Cardiac muscle cell (in vitro differentiated cells and primary cell): ENCODE data around the gene SLC19A1. TPM values are rescaled to one million over a fixed set of nuclear protein-coding genes. Genes with fewer than 3 reads are reported as not detected.

Experiments
- DNase-seq, 2 donors: peaks; one replicate each; pipeline versions ENCODE4 v3.0.0 to v3.0.0-alpha.2; 2010 to 2017; ENCODE audit warnings: low read depth in 1 of 2, low spot score in 1 of 2
- H3K27ac ChIP-seq: fragments of 200-600 bp; sonication (generic); 2 replicates; pipeline ENCODE4 v1.5.1; 2016
- H3K27me3 ChIP-seq: fragments of 200-600 bp; sonication (generic); 2 replicates; pipeline ENCODE4 v1.6.0; 2016; ENCODE audit warnings: control low read depth
- H3K36me3 ChIP-seq: fragments of 200-600 bp; sonication (generic); 2 replicates; pipeline ENCODE4 v1.5.1; 2016; ENCODE audit warnings: control low read depth
- H3K4me1 ChIP-seq: fragments of 200-600 bp; sonication (generic); 2 replicates; pipeline ENCODE4 v1.8.1; 2017; ENCODE audit warnings: low read depth, mild to moderate bottlenecking, mixed run types
- H3K4me3 ChIP-seq: fragments of 200-600 bp; sonication (generic); 2 replicates; pipeline ENCODE4 v1.5.1; 2016; ENCODE audit warnings: mild to moderate bottlenecking
- H3K9me3 ChIP-seq: fragments of 200-600 bp; sonication (generic); 2 replicates; pipeline ENCODE4 v1.5.1; 2017; ENCODE audit warnings: low read depth, mild to moderate bottlenecking, control low read depth
- polyA plus RNA-seq: library from polyadenylated mRNA; unstranded; fragments of >200 nt; fragmentation: Nextera tagmentation; extraction: Ambion mirVana; gene quantifications from 2 replicates; pipeline ENCODE4 v1.2.1, GENCODE V29; 2016
- total RNA-seq: library from RNA; depleted of rRNA; stranded (reverse); fragments of >200 nt; gene quantifications from 2 replicates; pipeline ENCODE4 v1.2.3, GENCODE V29; 2016
- TF ChIP-seq, protein P1 (sequence below): IDR thresholded peaks from 2 replicates; pipeline ENCODE4 v1.5.1; 2012; ENCODE audit warnings: low read depth, mild to moderate bottlenecking, low read length

Gene SLC19A1
- total and polyA plus RNA-seq, 2 experiments from 2014 or later: 25.4 to 50.3 TPM

DNA sequence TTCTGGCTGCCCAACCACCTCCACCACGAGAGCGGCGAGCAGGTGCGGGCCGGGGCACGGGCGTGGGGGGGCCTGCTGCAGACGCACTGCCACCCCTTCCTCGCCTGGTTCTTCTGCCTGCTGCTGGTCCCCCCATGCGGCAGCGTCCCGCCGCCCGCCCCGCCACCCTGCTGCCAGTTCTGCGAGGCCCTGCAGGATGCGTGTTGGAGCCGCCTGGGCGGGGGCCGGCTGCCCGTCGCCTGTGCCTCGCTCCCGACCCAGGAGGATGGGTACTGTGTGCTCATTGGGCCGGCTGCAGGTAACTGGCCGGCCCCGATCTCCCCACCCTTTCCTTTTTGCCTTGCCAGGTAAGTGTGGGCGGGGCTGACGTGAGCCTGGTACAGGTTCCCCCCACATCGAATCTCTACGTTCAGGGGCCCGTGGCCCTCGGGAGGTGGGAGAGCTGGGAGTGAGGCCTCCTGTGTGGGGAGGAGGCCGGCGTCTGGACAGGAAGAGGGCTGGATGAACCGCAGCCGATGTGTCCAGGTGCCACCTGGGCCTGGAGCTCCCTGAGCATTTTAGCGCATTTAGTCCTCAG lies 85.6 kb downstream of the SLC19A1 start:
- H3K4me3 ChIP-seq: no peak overlapping the region
- H3K27me3 ChIP-seq: no peaks in the 10 kb centered on the region
- peaks cover 2% of the 10 kb centered on the region for H3K36me3 ChIP-seq
- no peaks in the 10 kb centered on the region for H3K9me3 ChIP-seq
- DNase-seq: no peak
- TF ChIP-seq, protein P1, sequence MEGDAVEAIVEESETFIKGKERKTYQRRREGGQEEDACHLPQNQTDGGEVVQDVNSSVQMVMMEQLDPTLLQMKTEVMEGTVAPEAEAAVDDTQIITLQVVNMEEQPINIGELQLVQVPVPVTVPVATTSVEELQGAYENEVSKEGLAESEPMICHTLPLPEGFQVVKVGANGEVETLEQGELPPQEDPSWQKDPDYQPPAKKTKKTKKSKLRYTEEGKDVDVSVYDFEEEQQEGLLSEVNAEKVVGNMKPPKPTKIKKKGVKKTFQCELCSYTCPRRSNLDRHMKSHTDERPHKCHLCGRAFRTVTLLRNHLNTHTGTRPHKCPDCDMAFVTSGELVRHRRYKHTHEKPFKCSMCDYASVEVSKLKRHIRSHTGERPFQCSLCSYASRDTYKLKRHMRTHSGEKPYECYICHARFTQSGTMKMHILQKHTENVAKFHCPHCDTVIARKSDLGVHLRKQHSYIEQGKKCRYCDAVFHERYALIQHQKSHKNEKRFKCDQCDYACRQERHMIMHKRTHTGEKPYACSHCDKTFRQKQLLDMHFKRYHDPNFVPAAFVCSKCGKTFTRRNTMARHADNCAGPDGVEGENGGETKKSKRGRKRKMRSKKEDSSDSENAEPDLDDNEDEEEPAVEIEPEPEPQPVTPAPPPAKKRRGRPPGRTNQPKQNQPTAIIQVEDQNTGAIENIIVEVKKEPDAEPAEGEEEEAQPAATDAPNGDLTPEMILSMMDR: no peak
- no peak overlapping the region for H3K27ac ChIP-seq
- H3K4me1 ChIP-seq: no peaks in the 10 kb centered on the region

DNA sequence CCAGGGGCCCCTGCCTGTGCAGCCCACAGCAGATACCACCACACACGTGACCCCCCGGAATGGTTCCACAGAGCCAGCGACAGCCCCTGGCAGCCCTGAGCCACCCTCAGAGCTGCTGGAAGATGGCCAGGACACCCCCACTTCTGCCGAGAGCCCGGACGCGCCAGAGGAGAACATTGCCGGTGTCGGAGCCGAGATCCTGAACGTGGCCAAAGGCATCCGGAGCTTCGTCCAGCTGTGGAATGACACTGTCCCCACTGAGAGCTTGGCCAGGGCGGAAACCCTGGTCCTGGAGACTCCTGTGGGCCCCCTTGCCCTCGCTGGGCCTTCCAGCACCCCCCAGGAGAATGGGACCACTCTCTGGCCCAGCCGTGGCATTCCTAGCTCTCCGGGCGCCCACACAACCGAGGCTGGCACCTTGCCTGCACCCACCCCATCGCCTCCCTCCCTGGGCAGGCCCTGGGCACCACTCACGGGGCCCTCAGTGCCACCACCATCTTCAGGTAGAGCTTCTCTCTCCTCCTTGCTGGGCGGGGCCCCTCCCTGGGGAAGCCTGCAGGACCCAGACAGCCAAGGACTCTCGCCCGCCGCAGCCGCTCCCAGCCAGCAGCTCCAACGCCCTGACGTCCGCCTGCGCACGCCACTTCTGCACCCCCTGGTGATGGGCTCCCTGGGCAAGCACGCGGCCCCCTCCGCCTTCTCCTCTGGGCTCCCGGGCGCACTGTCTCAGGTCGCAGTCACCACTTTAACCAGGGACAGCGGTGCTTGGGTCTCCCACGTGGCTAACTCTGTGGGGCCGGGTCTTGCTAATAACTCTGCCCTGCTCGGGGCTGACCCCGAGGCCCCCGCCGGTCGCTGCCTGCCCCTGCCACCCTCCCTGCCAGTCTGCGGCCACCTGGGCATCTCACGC lies 86.3 kb downstream of the SLC19A1 start:
- H3K9me3 ChIP-seq: no peaks in the 10 kb centered on the region
- no peak overlapping the region for H3K4me3 ChIP-seq
- DNase-seq: no peak
- H3K4me1 ChIP-seq: no peaks in the 10 kb centered on the region
- TF ChIP-seq, protein P1: no peak
- H3K36me3 ChIP-seq: peaks cover 2% of the 10 kb centered on the region
- no peaks in the 10 kb centered on the region for H3K27me3 ChIP-seq
- H3K27ac ChIP-seq: peak overlapping the region; percentile 4

DNA sequence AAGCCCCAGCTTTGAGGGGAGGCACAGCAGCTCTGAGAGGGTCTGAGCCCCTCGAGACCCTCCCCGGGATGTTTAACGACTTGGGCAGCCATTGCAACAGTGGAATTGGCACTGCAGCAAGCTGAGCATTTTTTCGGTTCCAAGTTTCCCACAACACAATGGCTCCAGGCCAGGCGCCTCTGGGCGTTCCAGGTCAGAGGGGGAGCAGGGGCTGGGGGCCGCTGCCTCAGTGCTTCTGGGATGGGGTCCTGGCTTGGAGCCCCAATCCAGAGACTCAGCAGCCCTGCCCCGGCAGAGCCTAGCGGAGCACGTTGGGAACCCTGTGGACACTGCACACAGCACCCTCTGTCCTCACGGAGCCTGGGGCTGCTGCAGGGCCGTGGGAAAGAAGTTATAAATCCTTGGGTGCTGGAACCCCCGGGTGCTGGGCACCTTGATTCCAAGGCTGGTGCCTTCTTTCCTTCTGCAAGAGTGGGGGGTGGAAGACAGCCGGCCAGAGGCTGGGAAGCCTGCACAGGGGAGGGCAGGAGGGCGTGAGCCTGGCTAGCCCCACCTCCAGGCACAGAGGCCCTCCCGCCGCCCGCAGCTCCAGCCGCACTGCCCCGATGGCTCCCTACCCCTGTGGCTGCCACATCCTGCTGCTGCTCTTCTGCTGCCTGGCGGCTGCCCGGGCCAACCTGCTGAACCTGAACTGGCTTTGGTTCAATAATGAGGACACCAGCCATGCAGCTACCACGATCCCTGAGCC lies 87.1 kb downstream of the SLC19A1 start:
- H3K27me3 ChIP-seq: no peaks in the 10 kb centered on the region
- H3K36me3 ChIP-seq: no peaks in the 10 kb centered on the region
- peak in 1 of 2 donors; percentile 72 for DNase-seq
- H3K27ac ChIP-seq: peak overlapping the region; percentile 4
- H3K4me1 ChIP-seq: no peaks in the 10 kb centered on the region
- no peak overlapping the region for H3K4me3 ChIP-seq
- TF ChIP-seq, protein P1: no peak
- no peaks in the 10 kb centered on the region for H3K9me3 ChIP-seq

DNA sequence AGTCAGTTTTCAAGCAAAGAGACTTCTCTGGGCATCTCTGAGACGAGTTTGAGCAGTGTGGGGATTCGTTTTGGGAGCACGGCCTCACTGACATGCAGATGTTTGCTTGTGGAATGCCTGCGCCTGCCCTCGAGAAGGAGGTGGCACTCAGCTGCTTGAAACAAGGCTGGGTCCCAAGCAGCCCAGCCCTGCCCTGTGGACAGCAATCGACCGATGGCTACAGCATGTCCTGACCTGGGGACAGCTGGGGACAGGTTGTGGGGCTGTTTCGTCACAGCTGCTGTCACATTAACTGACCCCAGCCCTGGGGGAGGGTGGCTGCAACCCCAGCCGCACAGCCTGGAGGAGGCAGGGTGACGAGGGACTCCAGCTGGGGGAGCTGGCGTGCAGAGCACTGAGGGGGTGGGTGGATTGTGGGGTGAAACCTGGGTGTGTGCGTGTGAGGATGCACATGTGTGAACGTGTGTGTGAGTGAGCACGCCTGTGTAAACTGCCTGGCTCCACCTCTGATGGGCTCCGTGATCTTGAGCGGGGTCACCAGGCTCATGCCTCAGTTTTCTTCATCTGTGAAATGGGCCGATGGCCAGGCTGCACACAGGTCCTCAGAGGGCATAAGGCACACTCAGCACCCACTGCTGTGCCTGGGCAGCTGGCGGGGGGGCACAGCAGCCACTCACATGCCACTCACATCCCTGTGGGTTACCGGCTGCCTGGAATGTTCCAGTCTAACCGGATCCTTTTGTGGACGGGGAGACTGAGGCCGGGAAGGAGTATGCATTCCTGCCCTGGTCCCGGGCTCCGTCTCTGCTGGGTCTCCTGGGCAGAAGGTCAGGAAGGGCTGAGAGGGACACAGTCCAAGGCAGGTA lies 87.9 kb downstream of the SLC19A1 start:
- no peaks in the 10 kb centered on the region for H3K4me1 ChIP-seq
- no peak overlapping the region for H3K4me3 ChIP-seq

More for the DNA sequence above, 87.9 kb downstream of the SLC19A1 start:
- Histone ChIP-seq H3K36me3 (no peaks in the 10 kb centered on the region), H3K27ac (peak overlapping the region; percentile 48), H3K9me3 (no peaks in the 10 kb centered on the region), H3K27me3 (no peaks in the 10 kb centered on the region)
- DNase-seq: no peak
- TF ChIP-seq, protein P1: no peak
